Measurements from ENCODE around the gene GCFC2.

The GCFC2 gene

DNA sequence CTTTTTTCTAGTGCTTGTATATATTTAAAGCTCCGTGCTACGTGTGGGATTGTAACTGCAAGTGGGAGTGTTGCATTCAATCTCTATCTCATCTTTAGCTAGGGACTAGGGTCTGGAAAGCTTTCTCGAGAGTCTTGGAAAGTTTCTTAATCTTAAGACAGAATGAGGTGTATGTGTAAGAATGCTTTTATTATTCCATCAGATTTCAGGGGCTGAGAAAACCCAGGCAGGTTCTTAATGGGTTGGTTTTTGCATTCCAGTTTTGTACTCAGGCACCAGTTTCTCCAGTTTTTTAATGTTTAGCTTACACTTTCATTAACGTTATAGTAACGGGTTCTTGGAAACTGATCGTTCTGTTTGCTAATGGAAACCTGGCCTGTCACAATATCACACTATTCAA, 43.8 kb downstream of the GCFC2 start:
- no peak overlapping the region for H3K4me3 ChIP-seq
- no peak overlapping the region for H3K4me2 ChIP-seq
- no peak for TF ChIP-seq Cebpa-rat (IDR thresholded peaks at IDR 0.05)
- no peak overlapping the region for H3K27ac ChIP-seq
- H3K36me3 ChIP-seq: peaks cover 34 to 94% (median 63%) of the 10 kb centered on the region in 11 experiments
- peaks cover 0 to 7% (median 0%) of the 10 kb centered on the region in 11 experiments; a peak in 2 of 22 replicates for H4K20me1 ChIP-seq
- H3K9me3 ChIP-seq (replicated peaks in 1 of 11): no peaks in the 10 kb centered on the region
- no peaks in the 10 kb centered on the region for H3K4me1 ChIP-seq
- no peaks in the 10 kb centered on the region for H3K27me3 ChIP-seq
- no peak overlapping the region for H3K9ac ChIP-seq

GRCh38 chr2:75657798-75658197, 52.9 kb downstream of the GCFC2 start:
- Histone ChIP-seq H3K27me3 (no peaks in the 10 kb centered on the region), H3K4me3 (no peak overlapping the region), H3K4me2 (no peak overlapping the region), H3K36me3 (peaks cover 90 to 100% (median 98%) of the 10 kb centered on the region in 11 experiments), H3K9me3 (replicated peaks in 1 of 11) (peaks cover 13 to 28% (median 24%) of the 10 kb centered on the region in 11 experiments), H4K20me1 (peaks cover 0 to 6% (median 0%) of the 10 kb centered on the region in 11 experiments; a peak in 1 of 22 replicates), H3K9ac (no peak overlapping the region), H3K4me1 (no peaks in the 10 kb centered on the region), H3K27ac (no peak overlapping the region)
- no peak for TF ChIP-seq Cebpa-rat (IDR thresholded peaks at IDR 0.05)

GRCh38 chr2:75656563-75656962, 54.2 kb downstream of the GCFC2 start:
- no peaks in the 10 kb centered on the region for H3K4me1 ChIP-seq
- H3K27me3 ChIP-seq: no peaks in the 10 kb centered on the region
- H3K27ac ChIP-seq: no peak overlapping the region
- H3K9ac ChIP-seq: no peak overlapping the region
- no peak overlapping the region for H3K4me2 ChIP-seq
- no peak for TF ChIP-seq Cebpa-rat (IDR thresholded peaks at IDR 0.05)
- H3K9me3 ChIP-seq (replicated peaks in 1 of 11): peaks cover 13 to 28% (median 24%) of the 10 kb centered on the region in 11 experiments
- peaks cover 0 to 6% (median 0%) of the 10 kb centered on the region in 11 experiments; a peak in 3 of 22 replicates for H4K20me1 ChIP-seq
- H3K36me3 ChIP-seq: peaks cover 97 to 100% (median 100%) of the 10 kb centered on the region in 11 experiments
- no peak overlapping the region for H3K4me3 ChIP-seq

DNA sequence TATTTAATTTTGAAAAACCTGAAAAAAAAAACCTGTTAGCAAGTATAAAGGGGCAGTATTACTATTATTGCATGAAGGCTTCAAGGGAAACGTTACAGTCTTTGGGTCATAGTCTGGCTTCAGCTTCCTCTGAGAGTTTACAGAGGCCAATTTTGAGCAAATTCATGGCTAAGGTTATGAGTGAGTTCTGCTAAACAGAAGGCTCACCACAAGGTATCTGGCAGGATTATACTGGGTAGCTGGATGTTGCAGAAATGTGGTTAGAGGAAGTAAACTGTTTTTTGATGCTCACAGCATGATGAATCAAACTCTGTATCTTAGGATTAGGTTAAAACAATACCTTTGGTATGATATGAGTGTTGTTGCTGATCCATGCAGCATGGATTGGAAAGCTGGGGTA, 54.9 kb downstream of the GCFC2 start:
- peaks cover 13 to 28% (median 24%) of the 10 kb centered on the region in 11 experiments for H3K9me3 ChIP-seq (replicated peaks in 1 of 11)
- no peak overlapping the region for H3K4me2 ChIP-seq
- H3K9ac ChIP-seq: no peak overlapping the region
- no peaks in the 10 kb centered on the region for H3K4me1 ChIP-seq
- no peak for TF ChIP-seq Cebpa-rat (IDR thresholded peaks at IDR 0.05)
- H3K4me3 ChIP-seq: no peak overlapping the region
- peaks cover 0 to 11% (median 0%) of the 10 kb centered on the region in 11 experiments; a peak in 3 of 22 replicates for H4K20me1 ChIP-seq
- H3K36me3 ChIP-seq: peaks cover 97 to 100% (median 100%) of the 10 kb centered on the region in 11 experiments
- no peaks in the 10 kb centered on the region for H3K27me3 ChIP-seq
- no peak overlapping the region for H3K27ac ChIP-seq

DNA sequence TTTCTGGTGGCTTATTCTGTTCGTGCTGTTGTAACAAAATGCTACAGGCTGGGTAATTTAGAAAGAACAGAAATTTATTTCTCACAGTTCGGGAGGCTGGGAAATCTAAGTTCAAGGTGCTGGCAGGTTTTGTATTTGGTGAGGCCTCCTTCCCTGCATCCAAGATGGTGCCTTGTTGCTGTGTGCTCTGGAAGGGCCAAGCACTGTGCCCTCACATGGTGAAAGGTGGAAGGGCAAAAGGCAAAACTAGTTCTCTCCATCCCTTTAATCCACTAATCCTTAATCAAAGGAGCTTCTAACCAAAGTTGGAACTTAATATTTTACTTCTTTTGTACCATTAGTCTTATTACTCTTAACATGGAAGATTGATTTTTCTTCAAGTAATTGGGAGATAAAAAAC, 56.7 kb downstream of the GCFC2 start:
- Histone ChIP-seq H3K4me2 (no peak overlapping the region), H3K9me3 (replicated peaks in 1 of 11) (peaks cover 12 to 23% (median 18%) of the 10 kb centered on the region in 11 experiments), H3K27me3 (no peaks in the 10 kb centered on the region), H4K20me1 (peaks cover 0 to 25% (median 0%) of the 10 kb centered on the region in 11 experiments; a peak in 4 of 22 replicates), H3K4me1 (no peaks in the 10 kb centered on the region), H3K36me3 (peaks cover 95 to 100% (median 99%) of the 10 kb centered on the region in 11 experiments), H3K4me3 (no peak overlapping the region), H3K27ac (no peak overlapping the region), H3K9ac (no peak overlapping the region)
- TF ChIP-seq Cebpa-rat (IDR thresholded peaks at IDR 0.05): no peak

GRCh38 chr2:75647771-75648170, 62.9 kb downstream of the GCFC2 start:
- peaks cover 33 to 48% (median 44%) of the 10 kb centered on the region in 11 experiments for H3K36me3 ChIP-seq

DNA sequence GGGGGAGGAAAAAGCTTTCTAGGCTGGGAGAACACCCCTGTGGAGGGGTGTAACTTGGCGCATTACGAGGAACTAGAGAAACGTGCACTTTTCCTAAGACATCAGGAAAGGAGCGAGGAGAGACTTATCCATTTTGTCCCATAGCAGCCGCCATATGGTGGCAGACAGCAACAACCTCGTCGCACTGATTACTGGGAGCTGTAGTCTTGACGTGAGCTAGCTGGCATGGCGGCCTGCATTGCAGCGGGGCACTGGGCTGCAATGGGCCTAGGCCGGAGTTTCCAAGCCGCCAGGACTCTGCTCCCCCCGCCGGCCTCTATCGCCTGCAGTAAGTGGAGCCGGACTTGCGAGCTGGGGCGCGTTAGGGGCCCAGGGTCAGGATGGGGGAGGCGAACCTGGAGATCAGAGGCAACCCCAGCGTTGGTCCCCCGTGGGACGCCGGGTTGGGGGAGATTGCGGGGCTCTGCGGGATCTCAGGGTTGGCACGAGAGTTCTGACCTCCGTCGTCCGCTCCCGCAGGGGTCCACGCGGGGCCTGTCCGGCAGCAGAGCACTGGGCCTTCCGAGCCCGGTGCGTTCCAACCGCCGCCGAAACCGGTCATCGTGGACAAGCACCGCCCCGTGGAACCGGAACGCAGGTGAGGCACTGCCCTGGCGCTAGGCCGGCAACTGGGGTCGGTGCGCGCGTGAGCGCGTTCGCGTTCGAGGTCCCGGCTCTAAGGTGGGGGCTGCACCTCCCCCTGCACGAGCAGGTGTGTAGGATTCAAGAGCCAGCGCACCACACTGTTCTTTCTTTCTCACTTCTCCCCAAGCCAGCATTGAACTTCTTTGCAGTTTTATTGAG, 63.9 kb downstream of the GCFC2 start, which contains the start of gene MRPL19:
TSS of gene MRPL19 (plus strand) at position 201 of the 843 bp plus-strand sequence. CDS start at position 226, 25 bp downstream.
- peak within 1 kb of the TSS; percentile 72 to 91 (median 86) for H3K27ac ChIP-seq

More at GRCh38 chr2:75647771-75648170, 62.9 kb downstream of the GCFC2 start:
- Histone ChIP-seq H4K20me1 (peaks cover 0 to 19% (median 0%) of the 10 kb centered on the region in 11 experiments; a peak in 4 of 22 replicates), H3K4me3 (peak overlapping the region; percentile 86 to 97 (median 90)), H3K4me2 (peak overlapping the region; percentile 65 to 88 (median 81)), H3K27me3 (no peaks in the 10 kb centered on the region), H3K4me1 (peaks cover 4 to 18% (median 9%) of the 10 kb centered on the region in 10 experiments; a peak in 13 of 20 replicates), H3K9me3 (replicated peaks in 1 of 11) (peaks cover 0 to 9% (median 0%) of the 10 kb centered on the region in 11 experiments; a peak in 3 of 22 replicates), H3K27ac (peak overlapping the region in 5 of 11 experiments; percentile 82 to 91 (median 86); a peak in 6 of 22 replicates), H3K9ac (peak overlapping the region; percentile 86 to 93 (median 91))
- TF ChIP-seq Cebpa-rat (IDR thresholded peaks at IDR 0.05): no peak

DNA sequence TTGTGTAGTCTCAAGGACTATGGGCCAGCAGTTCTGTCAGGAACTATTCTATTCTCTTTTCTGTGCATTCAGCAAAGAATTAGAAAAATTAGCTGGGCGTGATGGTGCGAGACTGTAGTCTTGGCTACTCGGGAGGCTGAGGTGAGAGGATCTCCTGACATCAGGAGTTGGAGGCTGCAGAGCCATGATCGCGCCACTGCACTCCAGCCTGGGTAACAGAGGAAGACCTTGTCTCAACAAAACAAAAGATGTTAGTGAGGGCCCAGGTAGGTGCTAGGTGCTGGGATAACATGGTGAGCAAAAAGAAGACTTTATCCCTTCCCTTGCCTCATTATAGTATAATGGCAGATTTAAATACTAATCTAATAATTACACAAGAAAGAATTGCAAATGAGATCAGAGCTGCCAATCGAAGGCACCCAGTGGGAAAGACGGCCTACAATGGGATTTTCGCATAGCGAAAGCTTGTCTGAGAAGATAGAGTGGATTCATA, 64.6 kb downstream of the GCFC2 start:
- peak overlapping the region; percentile 86 to 97 (median 90); a peak in 19 of 20 replicates for H3K4me3 ChIP-seq
- peak overlapping the region; percentile 72 to 91 (median 86); a peak in 21 of 22 replicates for H3K27ac ChIP-seq

More for the DNA sequence above, 63.9 kb downstream of the GCFC2 start, which contains the start of gene MRPL19:
- H3K4me1 ChIP-seq: peaks cover 4 to 18% (median 9%) of the 10 kb centered on the region in 10 experiments; a peak in 13 of 20 replicates
- H3K9me3 ChIP-seq (replicated peaks in 1 of 11): peaks cover 0 to 9% (median 0%) of the 10 kb centered on the region in 11 experiments; a peak in 3 of 22 replicates
- H3K36me3 ChIP-seq: peaks cover 23 to 40% (median 35%) of the 10 kb centered on the region in 11 experiments
- H3K4me2 ChIP-seq: peak within 1 kb of the TSS; percentile 65 to 88 (median 81)
- peak within 1 kb of the TSS; percentile 86 to 93 (median 91) for H3K9ac ChIP-seq
- no peaks in the 10 kb centered on the region for H3K27me3 ChIP-seq
- TF ChIP-seq Cebpa-rat (IDR thresholded peaks at IDR 0.05): no peak
- H3K4me3 ChIP-seq: peak within 1 kb of the TSS; percentile 86 to 97 (median 90)
- peaks cover 0 to 19% (median 0%) of the 10 kb centered on the region in 11 experiments; a peak in 4 of 22 replicates for H4K20me1 ChIP-seq

More for the DNA sequence above, 64.6 kb downstream of the GCFC2 start:
- Histone ChIP-seq H3K4me2 (peak overlapping the region; percentile 19 to 88 (median 80); a peak in 19 of 22 replicates), H4K20me1 (peaks cover 0 to 16% (median 0%) of the 10 kb centered on the region in 11 experiments; a peak in 4 of 22 replicates), H3K27me3 (no peaks in the 10 kb centered on the region), H3K9me3 (replicated peaks in 1 of 11) (peaks cover 0 to 9% (median 0%) of the 10 kb centered on the region in 11 experiments; a peak in 3 of 22 replicates), H3K36me3 (peaks cover 17 to 34% (median 29%) of the 10 kb centered on the region in 11 experiments), H3K4me1 (peaks cover 4 to 18% (median 9%) of the 10 kb centered on the region in 10 experiments; a peak in 13 of 20 replicates), H3K9ac (peak overlapping the region; percentile 86 to 93 (median 91); a peak in 18 of 22 replicates)
- TF ChIP-seq Cebpa-rat (IDR thresholded peaks at IDR 0.05): no peak
